UCSD-AML1 (cell line): ENCODE results near the gene TRAK2.

Experiments
- DNase-seq: peaks from one replicate; lab custom pipeline; 2025; ENCODE audit not compliant: unreplicated experiment; lab: John Stamatoyannopoulos, UW

Gene TRAK2

DNA sequence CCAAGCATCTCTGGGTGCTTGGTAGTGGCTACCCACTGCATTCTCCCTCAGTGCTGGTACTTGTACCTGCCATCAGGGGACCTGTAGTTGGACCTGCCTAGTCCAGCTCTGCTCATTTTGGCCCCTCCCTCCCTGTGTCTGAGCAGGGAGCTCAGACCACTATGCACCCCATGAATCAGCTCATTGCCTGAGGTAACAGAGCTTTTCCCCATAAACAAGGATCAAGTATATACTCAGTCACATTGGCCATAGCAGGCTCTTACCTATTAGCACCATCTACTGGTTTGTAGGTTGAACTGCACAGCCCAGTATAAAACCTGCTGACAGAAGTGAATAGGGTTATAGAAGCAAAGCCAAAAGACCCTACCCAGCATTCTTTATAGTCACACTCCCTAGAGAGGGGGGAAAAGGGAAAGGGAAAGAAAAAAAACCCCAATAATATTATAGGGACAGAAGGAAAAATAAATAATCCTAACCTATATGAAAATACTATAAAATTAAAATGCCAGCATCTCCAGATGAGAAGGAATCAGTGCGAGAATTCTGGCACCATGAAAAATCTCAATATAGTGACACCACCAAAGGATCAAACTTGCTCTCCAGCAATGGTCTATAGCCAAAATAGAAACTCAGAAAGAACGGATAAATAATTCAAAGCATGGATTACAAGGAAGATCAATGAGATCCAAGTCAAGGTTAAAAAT is 87.2 kb downstream of the TRAK2 start:
- no peak for DNase-seq

- DNase-seq = no peak
Observed at GRCh38 chr2:201362396-201362795, 88.9 kb downstream of the TRAK2 start.

- DNase-seq = no peak
Observed at GRCh38 chr2:201361078-201361733, 90.1 kb downstream of the TRAK2 start.

GRCh38 chr2:201360256-201360655 is 91.0 kb downstream of the TRAK2 start:
- no peak for DNase-seq

DNA sequence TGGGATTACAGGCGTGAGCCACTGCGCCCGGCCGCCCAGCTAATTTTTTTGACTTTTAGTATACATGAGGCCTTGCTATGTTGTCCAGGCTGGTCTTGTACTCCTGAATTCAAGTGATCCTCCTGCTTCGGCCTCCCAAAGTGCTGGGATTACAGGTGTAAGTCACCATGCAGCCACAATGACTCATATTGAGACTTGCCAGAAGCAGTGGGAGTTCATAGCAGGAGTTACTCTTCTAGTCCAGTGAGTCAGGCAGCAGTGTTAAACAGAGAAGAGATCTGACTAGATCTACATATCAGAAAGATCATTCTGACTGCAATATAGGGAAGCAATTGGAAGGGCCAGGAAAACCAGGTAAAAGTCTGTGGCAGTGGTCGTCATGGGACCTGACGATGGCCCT is 92.6 kb downstream of the TRAK2 start:
- DNase-seq = no peak

DNA sequence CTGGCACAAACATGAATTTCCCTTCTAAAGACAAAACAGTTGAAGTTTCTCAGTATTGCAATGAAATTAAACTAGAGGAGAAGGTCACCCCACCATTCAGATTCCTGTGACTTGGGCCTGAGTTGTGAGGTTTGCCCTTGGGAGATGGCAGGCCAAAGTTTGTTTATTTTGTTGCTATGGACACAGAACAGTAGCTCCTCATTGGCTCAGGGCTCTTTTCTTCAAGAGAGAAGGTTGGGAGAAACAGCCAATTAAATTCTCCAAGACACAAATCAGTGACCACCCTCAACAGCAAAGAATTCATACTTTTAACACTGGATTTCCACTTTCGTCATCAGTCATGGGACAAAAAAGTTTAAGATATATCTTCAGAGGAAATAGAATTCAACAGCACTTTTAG is 94.0 kb downstream of the TRAK2 start, which contains the start of gene FLACC1:
Gene FLACC1, minus strand, starts transcription at position 125 of the 400 bp plus-strand sequence. CDS start 5,941 bp downstream, outside the sequence.
- no peak for DNase-seq

DNA sequence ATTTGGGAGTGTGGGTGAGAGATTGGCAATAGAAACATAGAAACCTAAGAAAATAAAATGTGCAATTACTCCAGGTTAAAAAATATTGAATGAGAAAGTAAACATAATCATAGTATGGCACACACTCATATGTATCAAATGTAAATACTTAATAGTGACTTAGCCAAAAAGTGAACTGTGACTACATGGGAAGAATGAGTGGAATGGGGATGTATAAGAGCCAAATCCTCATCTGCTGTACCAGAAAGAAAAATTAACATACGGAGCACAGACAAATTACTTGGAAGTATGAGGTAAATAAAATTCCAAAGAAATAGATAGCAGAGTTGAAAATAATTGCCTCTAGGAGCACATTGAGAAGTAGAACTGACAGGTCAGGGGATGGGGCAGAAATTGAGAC is 98.1 kb downstream of the TRAK2 start:
- DNase-seq = no peak

- DNase-seq = no peak
Observed at GRCh38 chr2:201350879-201351278, 100.4 kb downstream of the TRAK2 start.

GRCh38 chr2:201349601-201350000 is 101.7 kb downstream of the TRAK2 start:
- DNase-seq = no peak

GRCh38 chr2:201348758-201349157 is 102.5 kb downstream of the TRAK2 start:
- DNase-seq = no peak

DNA sequence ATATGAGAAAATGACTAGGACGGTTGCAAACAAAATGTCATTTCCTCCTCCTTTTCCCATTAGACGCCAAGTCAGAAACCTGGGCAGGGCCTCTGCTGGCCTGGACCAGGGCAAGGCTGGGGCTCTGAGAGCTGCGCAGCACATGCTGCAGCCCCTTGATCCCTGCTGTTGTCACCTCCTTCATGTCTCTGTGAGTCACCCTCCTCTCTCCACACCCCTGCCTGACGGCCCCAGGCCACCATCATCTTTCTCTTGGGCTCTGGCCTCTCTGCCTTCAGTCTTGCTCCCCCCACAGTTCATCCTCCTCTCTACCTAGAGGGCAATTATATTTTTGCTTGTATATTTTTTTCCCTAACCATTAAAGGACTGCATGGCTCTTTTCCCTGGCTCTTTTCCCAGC is 104.1 kb downstream of the TRAK2 start:
- DNase-seq = no peak

GRCh38 chr2:201345625-201346213 is 105.5 kb downstream of the TRAK2 start:
- no peak for DNase-seq

- DNase-seq = no peak
Observed at GRCh38 chr2:201344663-201345366, 106.4 kb downstream of the TRAK2 start.

DNA sequence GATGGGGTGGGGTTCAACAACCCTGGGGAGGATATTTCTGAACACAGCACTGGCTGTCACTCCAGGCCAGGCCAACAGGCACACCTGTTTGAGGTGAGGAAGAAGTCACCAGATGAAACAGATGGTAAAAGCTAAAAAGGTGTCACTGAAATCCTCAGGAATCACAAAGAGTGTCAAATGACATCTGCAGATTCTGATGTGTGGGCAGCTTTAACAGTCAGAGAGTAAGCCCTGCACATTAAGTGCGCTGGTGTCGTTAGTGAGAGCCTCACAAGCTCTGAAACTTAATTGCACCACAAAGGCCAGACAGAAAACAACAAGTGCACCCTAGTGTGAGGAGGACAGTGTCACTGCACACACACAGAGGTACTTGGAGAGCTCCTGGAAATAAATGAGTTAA is 107.7 kb downstream of the TRAK2 start:
- DNase-seq = no peak

DNA sequence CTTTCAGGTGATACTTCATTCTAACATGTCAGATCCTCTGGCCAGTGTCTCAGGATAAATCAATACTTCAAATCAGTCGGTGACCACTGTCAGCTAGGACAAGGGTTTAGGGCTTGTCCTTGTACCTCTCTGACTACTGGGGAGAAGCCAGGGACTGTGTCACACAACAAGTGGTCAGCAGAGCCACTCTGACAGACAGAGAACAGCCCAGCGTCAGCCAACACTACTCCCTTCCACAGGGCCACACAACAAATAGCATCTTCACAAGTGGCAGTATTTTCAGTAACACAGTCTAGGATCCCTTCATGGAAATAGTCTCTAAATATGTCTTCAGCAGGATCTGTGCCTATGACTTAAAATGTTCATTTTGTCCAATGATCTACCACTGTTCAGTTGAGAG is 108.3 kb downstream of the TRAK2 start:
- DNase-seq = no peak

GRCh38 chr2:201329409-201329808 is 121.8 kb downstream of the TRAK2 start:
- no peak for DNase-seq

DNA sequence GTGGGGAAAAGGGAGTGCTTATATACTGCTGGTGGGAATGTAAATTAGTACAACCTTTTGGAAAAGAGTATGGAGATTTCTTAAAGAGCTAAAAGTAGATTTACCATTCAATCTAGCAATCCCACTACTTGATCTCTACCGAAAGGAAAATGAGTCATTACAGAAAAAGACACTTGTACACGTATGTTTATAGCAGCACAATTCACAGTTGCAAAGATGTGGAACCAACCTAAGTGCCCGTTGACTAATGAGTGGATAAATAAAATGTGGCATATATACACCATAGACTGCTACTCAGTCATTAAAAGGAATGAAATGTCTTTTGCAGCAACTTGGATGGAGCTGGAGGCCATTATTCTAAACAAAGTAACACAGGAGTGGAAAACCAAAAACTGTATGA is 123.6 kb downstream of the TRAK2 start:
- DNase-seq = no peak
